Activated CD4-positive, alpha-beta T cell treated with anti-CD3 and anti-CD28 coated beads, Interleukin-2, amount 50 U/mL, for 4 hours (primary cell): ENCODE data around the gene PHF21B.
"Not testable (repeated sequence)": the region's sequence is repeated elsewhere in the genome, so short reads cannot be mapped to it uniquely, and the experiment has no call there.

Source experiments
- DNase-seq, 2 experiments: peaks; one replicate each; pipeline ENCODE4 v3.0.0-alpha.2; 2020

Gene PHF21B

GRCh38 chr22:44985906-44986527 lies 23.8 kb downstream of the PHF21B start:
- DNase-seq, result no peak

DNA sequence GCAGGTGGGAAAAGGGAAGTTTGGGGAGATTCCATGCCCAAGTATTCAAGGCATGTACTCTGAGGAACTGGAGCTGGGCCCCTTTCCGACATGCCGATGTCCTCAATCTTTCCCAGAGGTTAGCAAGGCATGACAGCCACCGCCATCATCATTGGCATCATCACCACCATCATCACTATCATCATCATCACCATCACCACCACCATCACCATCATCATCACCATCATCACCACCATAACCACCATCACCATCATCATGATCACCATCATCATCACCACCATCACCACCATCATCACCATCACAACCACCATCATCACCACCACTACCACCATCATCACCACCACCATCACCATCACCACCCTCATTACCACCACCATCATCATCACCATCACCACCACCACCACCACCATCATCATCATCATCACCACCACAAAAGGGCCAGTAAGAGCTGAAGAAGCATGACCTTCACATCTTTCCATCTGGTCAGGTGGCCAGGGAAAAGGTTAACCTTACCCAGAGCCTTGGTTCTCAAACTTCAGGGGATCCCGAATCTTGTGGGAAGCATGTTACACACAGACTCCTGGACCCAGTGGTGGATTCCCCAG lies 25.8 kb downstream of the PHF21B start:
- no peak for DNase-seq

GRCh38 chr22:44982445-44982844 lies 27.4 kb downstream of the PHF21B start:
- DNase-seq, result no peak

DNA sequence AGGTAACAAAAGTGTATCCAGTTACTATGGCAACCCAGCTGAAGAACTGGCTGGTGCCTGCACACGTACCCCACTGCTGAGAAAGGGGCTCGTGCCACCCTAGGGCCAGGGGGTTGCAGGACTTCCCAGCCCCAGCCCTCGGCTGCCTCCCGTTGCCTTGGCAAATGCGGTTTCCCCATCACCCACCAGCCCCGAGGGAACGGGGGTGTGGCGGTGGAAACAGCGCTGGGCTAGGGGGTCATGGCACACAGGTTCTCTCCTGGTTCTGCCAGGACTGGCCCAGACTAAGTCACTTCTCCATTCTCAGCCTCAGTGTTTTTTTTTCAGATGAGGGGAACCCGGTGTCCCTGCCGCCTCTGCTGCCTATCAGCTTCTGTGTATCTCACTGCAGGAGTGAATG lies 27.9 kb downstream of the PHF21B start:
- no peak for DNase-seq

DNA sequence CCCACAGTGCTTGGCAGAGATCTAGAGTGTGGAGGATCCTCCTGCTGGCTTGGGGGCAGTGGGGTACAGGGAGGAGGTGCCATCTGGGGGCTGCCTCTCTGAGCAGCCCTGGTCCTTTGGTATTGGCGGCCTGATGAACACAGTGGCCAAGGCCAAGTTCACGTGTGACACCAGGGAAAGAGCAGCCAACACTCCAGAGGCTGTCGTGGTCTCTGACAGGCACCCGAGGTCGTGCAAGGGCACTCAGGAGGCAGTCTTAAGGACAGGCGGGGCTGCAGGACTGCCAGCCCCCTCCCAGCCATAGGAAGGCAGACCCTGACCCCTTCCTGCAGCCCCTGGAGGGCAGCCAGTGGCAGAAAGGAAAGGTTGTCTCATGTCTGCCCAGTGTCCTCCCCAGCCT lies 30.7 kb downstream of the PHF21B start:
- DNase-seq, result no peak

GRCh38 chr22:44975427-44976262 lies 34.2 kb downstream of the PHF21B start:
- DNase-seq, result peak; percentile 16 to 19

- DNase-seq, result no peak
Observed at GRCh38 chr22:44974454-44974853, 35.4 kb downstream of the PHF21B start.

DNA sequence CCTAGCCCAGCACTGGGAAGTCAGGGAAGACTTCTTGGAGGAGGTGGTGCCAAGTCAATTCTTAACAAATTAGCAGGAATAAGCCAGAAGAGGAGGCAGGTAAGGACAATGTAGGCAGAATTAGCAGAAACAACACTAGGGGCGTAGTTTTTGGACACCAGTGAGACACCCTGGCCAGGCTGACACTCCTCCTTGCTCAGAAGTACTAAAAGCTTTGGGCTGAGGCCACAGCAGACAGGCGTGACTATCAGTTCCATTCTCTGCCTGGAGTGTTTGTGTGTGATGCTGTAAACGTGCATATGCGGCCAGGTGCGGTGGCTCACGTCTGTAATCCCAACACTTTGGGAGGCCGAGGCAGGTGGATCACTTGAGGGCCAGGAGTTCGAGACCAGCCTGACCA lies 36.0 kb downstream of the PHF21B start:
- no peak for DNase-seq

GRCh38 chr22:44972363-44973083 lies 37.3 kb downstream of the PHF21B start:
- DNase-seq, result peak in 1 of 2 experiments; percentile 3

GRCh38 chr22:44971651-44972362 lies 38.0 kb downstream of the PHF21B start:
- DNase-seq, result no peak

DNA sequence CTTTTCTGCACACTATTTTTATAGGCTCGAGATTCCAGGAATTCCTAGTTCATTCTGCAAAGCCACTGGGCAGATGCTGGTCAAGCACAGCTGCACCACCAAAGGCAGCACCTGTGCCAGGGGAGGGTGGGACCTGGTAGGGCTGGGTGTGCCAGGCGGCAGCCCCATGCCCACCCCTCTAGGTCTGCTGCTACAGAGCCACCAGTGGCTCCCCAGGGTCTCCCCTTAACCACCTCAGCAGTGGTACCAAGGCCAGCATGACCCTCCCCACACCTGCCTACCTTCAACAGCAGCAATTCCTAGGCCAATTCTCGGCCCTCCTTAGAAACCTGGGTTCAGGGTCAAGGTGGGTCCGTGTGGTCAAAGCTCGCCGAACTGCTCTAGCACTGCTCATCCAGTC lies 39.5 kb downstream of the PHF21B start:
- DNase-seq, result no peak

DNA sequence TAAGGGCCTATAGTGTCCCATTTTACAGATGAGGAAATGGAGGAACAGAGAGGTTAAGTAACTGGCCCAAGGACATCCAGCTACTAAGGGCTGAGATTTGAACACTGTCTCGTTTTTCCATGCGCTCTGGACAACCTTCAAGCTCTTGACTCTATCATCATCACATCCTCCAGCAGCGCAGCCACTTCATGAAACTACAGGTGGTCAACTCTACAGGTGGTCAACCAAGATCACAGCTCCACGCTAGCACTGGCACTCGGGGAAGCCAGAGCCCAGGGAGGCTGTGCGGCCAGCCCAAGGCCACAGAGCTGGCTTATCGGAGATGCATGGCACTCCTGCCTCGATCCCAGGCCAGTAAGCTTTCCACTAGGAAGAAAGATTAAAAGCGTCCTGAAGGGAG lies 40.0 kb downstream of the PHF21B start:
- no peak for DNase-seq

DNA sequence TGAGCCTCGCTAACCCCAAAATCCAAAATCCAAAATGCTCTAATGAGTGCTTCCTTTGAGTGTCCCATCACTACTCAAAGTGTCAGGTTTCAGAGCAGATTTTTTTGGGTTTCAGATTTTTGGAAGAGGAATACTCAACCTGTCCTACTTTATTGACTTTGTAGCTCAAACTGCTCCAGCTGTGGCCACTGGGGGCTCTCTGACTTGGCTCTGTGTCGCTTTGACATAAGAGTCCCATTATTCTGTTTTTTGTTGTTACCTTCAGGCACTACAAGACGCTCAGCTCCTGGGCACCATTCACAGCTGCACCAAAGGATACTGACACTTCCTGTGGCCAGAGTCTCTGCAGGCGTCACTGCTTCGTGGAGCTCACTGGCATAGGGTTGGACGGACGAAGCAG lies 41.1 kb downstream of the PHF21B start:
- DNase-seq, result no peak

- DNase-seq, result no peak
Observed at GRCh38 chr22:44965171-44965570, 44.6 kb downstream of the PHF21B start.

DNA sequence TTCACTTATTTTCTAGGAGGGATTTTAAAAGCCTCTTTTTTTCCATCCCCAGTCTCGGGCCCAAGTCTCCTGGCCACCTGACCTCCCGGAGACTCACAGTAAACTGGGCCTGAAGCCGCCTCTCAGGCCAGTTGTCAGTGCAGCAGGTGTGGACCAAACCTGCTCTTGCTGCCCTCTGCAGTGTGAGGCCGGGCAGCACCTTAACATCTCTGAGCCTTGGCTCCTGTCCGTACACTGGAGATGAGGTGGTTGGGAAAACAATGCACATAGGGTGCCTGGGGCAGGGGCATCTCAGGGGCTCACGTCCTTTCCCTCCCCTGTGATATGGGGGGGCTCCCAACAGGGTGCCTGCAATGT lies 45.1 kb downstream of the PHF21B start:
- DNase-seq, result no peak

GRCh38 chr22:44963832-44964721 lies 45.7 kb downstream of the PHF21B start:
- DNase-seq, result no peak

DNA sequence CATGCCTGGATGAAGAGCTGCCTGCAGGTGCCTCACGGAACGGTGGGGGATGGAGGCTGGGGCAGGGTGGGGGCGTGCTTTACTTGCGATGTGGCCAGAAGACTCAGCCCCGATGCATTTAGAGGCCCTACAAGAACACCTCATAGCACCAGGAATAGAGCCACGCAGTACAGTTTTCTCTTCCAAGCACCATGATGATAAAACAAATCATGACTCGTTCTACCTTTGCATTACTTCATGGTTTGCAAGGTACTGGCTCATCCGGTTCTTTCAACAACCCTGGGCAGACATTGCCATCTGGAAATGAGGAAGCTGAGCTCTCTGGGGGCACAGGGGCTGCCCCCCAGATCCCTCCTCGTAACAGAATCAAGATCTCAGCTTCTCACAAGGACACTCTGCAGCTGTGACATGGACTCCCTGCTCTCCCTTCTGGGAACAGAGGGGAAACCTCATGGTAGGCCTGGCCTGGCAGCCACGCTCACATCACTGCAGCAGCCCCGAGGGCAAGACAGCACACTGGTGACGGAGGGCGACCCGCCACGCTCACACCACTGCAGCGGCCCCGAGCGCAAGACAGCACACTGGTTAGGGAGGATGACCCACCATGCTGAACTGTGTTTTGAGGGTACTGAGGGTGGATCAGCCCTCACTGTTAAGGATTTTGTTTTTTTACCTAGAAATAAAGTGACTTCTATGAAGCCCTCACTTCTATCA lies 46.9 kb downstream of the PHF21B start:
- DNase-seq, result no peak

- not testable (repeated sequence) for DNase-seq
Observed at GRCh38 chr22:44961682-44962081, 48.1 kb downstream of the PHF21B start.

DNA sequence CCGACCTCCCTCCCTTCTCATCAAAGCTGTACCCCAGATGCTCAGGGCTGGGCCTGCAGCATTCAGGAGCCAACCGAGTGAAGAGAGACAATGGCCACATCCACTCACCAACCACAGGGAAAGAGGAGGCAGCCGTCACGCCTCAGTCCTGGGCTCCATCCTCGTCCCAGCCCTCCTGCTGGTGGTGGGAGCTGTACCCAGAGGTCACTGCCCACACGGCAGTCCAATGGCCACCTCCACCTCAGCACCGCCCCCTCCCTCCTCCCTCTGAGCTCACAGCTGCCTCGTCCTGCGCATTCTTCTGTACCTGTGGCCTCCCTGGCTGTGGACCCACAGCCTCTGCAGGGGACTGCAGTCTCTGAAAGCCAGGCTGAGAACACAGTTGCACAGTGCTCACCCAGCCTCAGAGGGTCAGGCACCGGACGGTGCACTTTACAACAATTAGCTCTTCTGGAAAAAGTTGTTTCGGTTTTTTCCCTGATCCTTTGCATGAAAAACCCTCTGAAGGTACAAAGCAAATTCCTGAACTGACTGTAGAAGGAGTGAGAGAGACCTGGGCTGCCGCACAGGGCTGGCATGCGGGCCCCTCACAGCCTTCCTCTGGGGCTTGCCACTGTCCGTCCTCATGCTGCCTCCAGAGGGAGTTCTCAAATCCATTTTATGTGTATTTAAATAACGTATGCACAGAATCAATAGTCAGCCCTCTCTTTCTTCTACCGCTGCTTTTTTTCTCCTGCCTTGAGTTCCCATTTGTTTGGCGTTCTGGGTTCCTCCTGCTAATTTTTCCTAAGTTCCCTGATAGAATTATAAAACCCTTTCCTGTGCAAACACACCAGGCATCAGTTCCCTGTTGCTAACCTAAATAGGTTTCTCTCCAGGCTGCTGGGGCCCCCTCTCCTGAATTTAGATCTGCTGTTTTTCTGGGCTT lies 52.7 kb downstream of the PHF21B start:
- DNase-seq, result no peak

- no peak for DNase-seq
Observed at GRCh38 chr22:44955102-44955501, 54.7 kb downstream of the PHF21B start.
